IMR-90 (cell line): ENCODE measurements around the gene SRGAP3. TPM values are rescaled to one million over a fixed set of nuclear protein-coding genes. Genes with fewer than 3 reads are reported as not detected.

Experiments used
- ATAC-seq: fragments of 200-7000 bp; cut with Tn5 transposase; 2 replicates; pipeline ENCODE4 v1.9.1; 2020; ENCODE audit warnings: low read depth, mild to moderate bottlenecking, moderate library complexity
- BruUV-seq: library from RNA; stranded (reverse); fragments of 400-500 nt; replicated peaks from 2 replicates; lab custom pipeline; 2021; lab: Mats Ljungman, UMichigan
- CTCF ChIA-PET: fragments of 300-600 bp; formaldehyde crosslinking; extraction: SDS; loops from one replicate; lab custom pipeline; 2021; ENCODE audit warnings: antibody characterized with exemption; lab: Yijun Ruan, JAX
- POLR2A ChIA-PET: fragments of 300-600 bp; sonication (Branson Sonifier 250); formaldehyde crosslinking; loops from one replicate; lab custom pipeline; 2022; ENCODE audit warnings: antibody characterized with exemption; ENCODE audit not compliant: unreplicated experiment; lab: Charles Lee
- DNase-seq: peaks from one replicate; pipeline ENCODE4 v3.0.0; 2013
- H2AFZ ChIP-seq: replicated peaks from 2 replicates; pipeline ENCODE3; 2013; ENCODE audit warnings: low read length, mild to moderate bottlenecking; ENCODE audit not compliant: poor library complexity
- H2AK5ac ChIP-seq: 2 replicates; pipeline ENCODE4 v1.6.1; 2013; ENCODE audit warnings: low read depth, low read length, inconsistent platforms
- H2AK9ac ChIP-seq: replicated peaks from 2 replicates; pipeline ENCODE3; 2013; ENCODE audit warnings: mild to moderate bottlenecking, low read depth, low read length, moderate library complexity; ENCODE audit not compliant: poor library complexity
- H2BK120ac ChIP-seq: 2 replicates; pipeline ENCODE4 v1.6.1; 2013; ENCODE audit warnings: low read depth, low read length, inconsistent platforms
- H2BK15ac ChIP-seq: 3 replicates; pipeline ENCODE4 v1.6.1; 2013; ENCODE audit warnings: low read depth, low read length, inconsistent platforms
- H2BK20ac ChIP-seq: 2 replicates; pipeline ENCODE4 v1.6.1; 2013; ENCODE audit warnings: low read depth, mild to moderate bottlenecking, inconsistent platforms, low read length, moderate library complexity
- H2BK5ac ChIP-seq: 2 replicates; pipeline ENCODE4 v1.6.1; 2013; ENCODE audit warnings: mild to moderate bottlenecking, low read depth, low read length, inconsistent platforms; ENCODE audit not compliant: poor library complexity, severe bottlenecking
- H3K14ac ChIP-seq: replicated peaks from 2 replicates; pipeline ENCODE4 v1.6.1; 2013; ENCODE audit warnings: low read depth, low read length, inconsistent platforms
- H3K18ac ChIP-seq: 2 replicates; pipeline ENCODE4 v1.6.1; 2013; ENCODE audit warnings: low read depth, low read length, control low read depth
- H3K23ac ChIP-seq: 2 replicates; pipeline ENCODE4 v1.6.1; 2013; ENCODE audit warnings: low read depth, low read length, inconsistent platforms
- H3K27ac ChIP-seq: 2 replicates; pipeline ENCODE4 v1.5.1; 2013; ENCODE audit warnings: mild to moderate bottlenecking, control low read depth, low read length; ENCODE audit not compliant: insufficient read depth
- H3K27me3 ChIP-seq: 2 replicates; pipeline ENCODE4 v1.6.1; 2013; ENCODE audit warnings: low read length; ENCODE audit not compliant: control insufficient read depth, insufficient read depth
- H3K36me3 ChIP-seq: 2 replicates; pipeline ENCODE4 v1.6.1; 2013; ENCODE audit warnings: low read length, mixed read lengths; ENCODE audit not compliant: control insufficient read depth, insufficient read depth
- H3K4ac ChIP-seq: 2 replicates; pipeline ENCODE4 v1.6.1; 2013; ENCODE audit warnings: low read depth, low read length, inconsistent platforms
- H3K4me1 ChIP-seq: 2 replicates; pipeline ENCODE4 v1.6.1; 2013; ENCODE audit warnings: low read length, mixed read lengths; ENCODE audit not compliant: control insufficient read depth, insufficient read depth
- H3K4me2 ChIP-seq: 2 replicates; pipeline ENCODE4 v1.6.1; 2013; ENCODE audit warnings: low read depth, mild to moderate bottlenecking, control low read depth, low read length, moderate library complexity
- H3K4me3 ChIP-seq: 2 replicates; pipeline ENCODE4 v1.5.1; 2013; ENCODE audit warnings: low read depth, mild to moderate bottlenecking, control low read depth, low read length, moderate library complexity; ENCODE audit not compliant: insufficient read depth
- H3K56ac ChIP-seq: 2 replicates; pipeline ENCODE4 v1.6.1; 2013; ENCODE audit warnings: low read length, inconsistent platforms; ENCODE audit not compliant: insufficient read depth; ENCODE audit errors: extremely low read depth
- H3K79me1 ChIP-seq, 2 experiments: 2 replicates each; pipeline ENCODE4 v1.6.1; 2013; ENCODE audit warnings: low read length in 2 of 2, inconsistent platforms in 1 of 2, low read depth in 1 of 2
- H3K9ac ChIP-seq: 2 replicates; pipeline ENCODE4 v1.6.1; 2013; ENCODE audit warnings: low read depth, low read length, control low read depth
- H3K9me1 ChIP-seq: 2 replicates; pipeline ENCODE4 v1.6.1; 2013; ENCODE audit warnings: low read length, inconsistent platforms; ENCODE audit not compliant: insufficient read depth
- H3K9me3 ChIP-seq: 2 replicates; pipeline ENCODE4 v1.6.1; 2013; ENCODE audit warnings: low read length; ENCODE audit not compliant: control insufficient read depth, insufficient read depth
- H4K20me1 ChIP-seq: 2 replicates; pipeline ENCODE4 v1.6.1; 2013; ENCODE audit warnings: low read length, inconsistent platforms; ENCODE audit not compliant: insufficient read depth
- H4K5ac ChIP-seq: 2 replicates; pipeline ENCODE4 v1.6.1; 2013; ENCODE audit warnings: mild to moderate bottlenecking, low read depth, low read length, control low read depth
- H4K8ac ChIP-seq, 2 experiments: 2 replicates each; pipeline ENCODE4 v1.6.1; 2013; ENCODE audit warnings: low read depth in 2 of 2, low read length in 2 of 2, control low read depth in 1 of 2, inconsistent platforms in 1 of 2
- H4K91ac ChIP-seq: 2 replicates; pipeline ENCODE4 v1.6.1; 2013; ENCODE audit warnings: low read depth, low read length, inconsistent platforms; ENCODE audit not compliant: insufficient read depth
- MAZ ChIP-seq: IDR thresholded peaks from 2 replicates; pipeline ENCODE4 v1.6.1; 2012; ENCODE audit warnings: low read depth, mild to moderate bottlenecking, low read length, improper control_type of control experiment, moderate library complexity, borderline replicate concordance
- POLR2A ChIP-seq: IDR thresholded peaks from 2 replicates; pipeline ENCODE4 v1.6.1; 2012; ENCODE audit warnings: mild to moderate bottlenecking, low read depth, low read length
- WGBS, 2 experiments: methylation state at CpG; one replicate each; pipeline versions ENCODE4 v1.1.5 to v1.1.7; 2013; ENCODE audit warnings: missing lambda C conversion rate in 2 of 2; ENCODE audit not compliant: insufficient read length in 1 of 2; ENCODE audit errors: extremely low coverage in 2 of 2; 5-methylcytosine and 5-hydroxymethylcytosine counted together
- dilution Hi-C: fragments of 300-500 bp; cut with HindIII; formaldehyde crosslinking; loops from one replicate; pipeline ENCODE4 v1.14.3; 2018; ENCODE audit warnings: low sequenced_read_pairs; ENCODE audit not compliant: unreplicated experiment
- in situ Hi-C: fragments of 300-500 bp; cut with MboI; formaldehyde crosslinking; loops from 3 replicates; pipeline ENCODE4 v1.14.3; 2019; ENCODE audit warnings: low sequenced_read_pairs, inconsistent platforms, mixed read lengths
- intact Hi-C: fragments of 100-400 bp; cut with micrococcal nuclease; formaldehyde crosslinking; loops from 2 replicates; pipeline ENCODE4 v1.10.0; 2022
- polyA plus RNA-seq, 3 experiments: library from polyadenylated mRNA; depleted of rRNA; stranded (reverse); fragments of >200 nt; gene quantifications; 2 replicates each; pipeline ENCODE4 v1.2.3, GENCODE V29; 2012; ENCODE audit warnings: low replicate concordance in 1 of 3
- total RNA-seq: library from RNA; depleted of rRNA; stranded (reverse); fragments of >200 nt; gene quantifications from 2 replicates; pipeline ENCODE4 v1.2.3, GENCODE V29; 2012

The SRGAP3 gene
- total and polyA plus RNA-seq, 2 of the 4 experiments (the other 2 are of a cell fraction): 0.68 to 1.4 TPM

- H3K4ac ChIP-seq: no peak overlapping the region
- no peak overlapping the region for H2AK5ac ChIP-seq
- ChIA-PET POLR2A (no interaction called here), CTCF (no interaction called here)
- no peak overlapping the region for H4K5ac ChIP-seq
- H4K8ac ChIP-seq: no peak overlapping the region
- dilution Hi-C loops (no loop called here), intact Hi-C loops (no loop called here), in situ Hi-C loops (no loop called here)
- no peak overlapping the region for H3K4me2 ChIP-seq
- no peak overlapping the region for H2BK15ac ChIP-seq
- no peaks in the 10 kb centered on the region for H3K4me1 ChIP-seq
- no peak overlapping the region for H3K18ac ChIP-seq
- BruUV-seq: no TSS peak
- peaks cover 2% of the 10 kb centered on the region; the same call in 1 of the 2 replicates for H3K27me3 ChIP-seq
- H3K36me3 ChIP-seq: no peaks in the 10 kb centered on the region
- no peaks in the 10 kb centered on the region for H3K79me1 ChIP-seq
- ATAC-seq (no peak), DNase-seq (no peak)
- no peak overlapping the region for H2BK20ac ChIP-seq
- TF ChIP-seq MAZ (no peak), POLR2A (no peak)
- no peaks in the 10 kb centered on the region for H3K9me3 ChIP-seq
- H2BK5ac ChIP-seq: no peak overlapping the region
- no peak overlapping the region for H2BK120ac ChIP-seq
- no peak overlapping the region for H3K23ac ChIP-seq
- H2AK9ac ChIP-seq: no peak overlapping the region
- H3K9ac ChIP-seq: no peak overlapping the region
- H3K4me3 ChIP-seq: no peak overlapping the region
- no peak overlapping the region for H3K27ac ChIP-seq
- no peak overlapping the region for H3K56ac ChIP-seq
- WGBS, 2 experiments: no CpG with 5 or more reads among the region's 7 CpGs
- no peaks in the 10 kb centered on the region for H3K9me1 ChIP-seq
- H4K91ac ChIP-seq: no peak overlapping the region
- H4K20me1 ChIP-seq: no peaks in the 10 kb centered on the region
- H3K14ac ChIP-seq: no peak overlapping the region
- no peak overlapping the region for H2AFZ ChIP-seq
Measured at GRCh38 chr3:9045371-9045770, 204.1 kb downstream of the SRGAP3 start.
